MM.1S (cell line): ENCODE data around the gene KRTAP10-5.

Experiments used
- DNase-seq: peaks from one replicate; pipeline ENCODE4 v3.0.0-alpha.2; 2015
- H2AFZ ChIP-seq: fragments of 300-600 bp; sonication (generic); 2 replicates; pipeline ENCODE4 v1.6.0; 2016; ENCODE audit warnings: antibody characterized with exemption, low read length
- H3F3A ChIP-seq: fragments of 300-600 bp; sonication (generic); 2 replicates; pipeline ENCODE4 v1.6.1; 2016; ENCODE audit warnings: mild to moderate bottlenecking, antibody characterized with exemption, low read length, moderate library complexity, mixed read lengths; ENCODE audit not compliant: insufficient read depth
- H3K27ac ChIP-seq: fragments of 300-600 bp; sonication (generic); 2 replicates; pipeline ENCODE4 v1.5.1; 2016; ENCODE audit warnings: mild to moderate bottlenecking, low read length
- H3K27me3 ChIP-seq: fragments of 300-600 bp; sonication (generic); replicated peaks from 2 replicates; pipeline ENCODE4 v1.6.0; 2016; ENCODE audit warnings: low read length; ENCODE audit not compliant: insufficient read depth
- H3K36me3 ChIP-seq: fragments of 300-600 bp; sonication (generic); replicated peaks from 2 replicates; pipeline ENCODE4 v1.6.1; 2016; ENCODE audit warnings: mild to moderate bottlenecking, low read length, mixed read lengths; ENCODE audit not compliant: insufficient read depth
- H3K4me1 ChIP-seq: fragments of 300-600 bp; sonication (generic); 2 replicates; pipeline ENCODE4 v1.6.1; 2016; ENCODE audit warnings: low read length, mixed read lengths
- H3K4me2 ChIP-seq: fragments of 300-600 bp; sonication (generic); 2 replicates; pipeline ENCODE4 v1.6.0; 2016; ENCODE audit warnings: low read depth, low read length
- H3K4me3 ChIP-seq: fragments of 300-600 bp; sonication (generic); 2 replicates; pipeline ENCODE4 v1.5.1; 2016; ENCODE audit warnings: low read length, mixed read lengths
- H3K79me2 ChIP-seq: fragments of 300-600 bp; sonication (generic); 2 replicates; pipeline ENCODE4 v1.6.1; 2016; ENCODE audit warnings: mixed run types, low read length, mixed read lengths
- H3K9ac ChIP-seq: fragments of 300-600 bp; sonication (generic); 2 replicates; pipeline ENCODE4 v1.6.1; 2016; ENCODE audit warnings: low read length, mixed read lengths
- H3K9me2 ChIP-seq: fragments of 300-600 bp; sonication (generic); replicated peaks from 2 replicates; pipeline ENCODE4 v1.6.1; 2016; ENCODE audit warnings: mild to moderate bottlenecking, low read length, mixed read lengths; ENCODE audit not compliant: insufficient read depth
- H3K9me3 ChIP-seq: fragments of 300-600 bp; sonication (generic); replicated peaks from 2 replicates; pipeline ENCODE4 v1.6.1; 2016; ENCODE audit warnings: mild to moderate bottlenecking, low read length, mixed read lengths; ENCODE audit not compliant: insufficient read depth
- H4K20me1 ChIP-seq: fragments of 300-600 bp; sonication (generic); 2 replicates; pipeline ENCODE4 v1.6.1; 2016; ENCODE audit warnings: mild to moderate bottlenecking, low read length, moderate library complexity, mixed read lengths; ENCODE audit not compliant: insufficient read depth
- EZH2 ChIP-seq: fragments of 300-600 bp; sonication (generic); optimal IDR thresholded peaks from 2 replicates; pipeline ENCODE3; 2017; ENCODE audit warnings: low read depth, mild to moderate bottlenecking, antibody characterized with exemption, low read length, mixed read lengths
- EZH2phosphoT487 ChIP-seq: fragments of 300-600 bp; sonication (generic); IDR thresholded peaks from 2 replicates; pipeline ENCODE4 v1.6.1; 2018; ENCODE audit warnings: antibody characterized with exemption, low read length
- TF ChIP-seq, protein P1 (sequence below): fragments of 300-600 bp; sonication (generic); IDR thresholded peaks from 2 replicates; pipeline ENCODE4 v1.5.1; 2016; ENCODE audit warnings: antibody characterized with exemption, low read length, mixed read lengths

KRTAP10-5 gene

DNA sequence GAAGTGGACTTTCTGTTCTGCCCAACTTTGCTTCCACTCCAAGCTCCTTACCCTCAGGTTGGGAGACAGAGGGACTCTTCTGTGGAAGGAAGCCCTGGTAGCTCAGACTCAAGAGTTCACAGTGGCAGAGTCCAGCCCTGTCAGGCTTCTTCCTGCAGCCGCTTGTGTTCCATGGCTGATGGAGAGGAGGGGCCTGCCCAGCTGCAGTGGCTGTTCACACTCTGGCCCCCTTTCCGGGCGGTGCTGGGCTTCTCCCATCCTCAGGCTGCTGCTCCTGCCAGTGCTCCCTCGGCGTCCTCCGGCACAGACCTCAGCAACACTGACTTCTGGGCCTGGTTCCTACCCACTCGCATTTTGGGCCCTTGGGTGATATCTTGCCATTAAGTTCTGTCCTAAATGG lies 44.4 kb downstream of the KRTAP10-5 start:
- Histone ChIP-seq H3K9me3 (no peaks in the 10 kb centered on the region), H3K9me2 (no peaks in the 10 kb centered on the region), H2AFZ (no peak overlapping the region), H3K4me3 (no peak overlapping the region), H3K27me3 (peaks cover 88% of the 10 kb centered on the region), H3K4me2 (no peak overlapping the region), H3K27ac (no peak overlapping the region), H3K79me2 (no peaks in the 10 kb centered on the region), H3F3A (no peaks in the 10 kb centered on the region), H3K9ac (no peak overlapping the region), H3K36me3 (no peaks in the 10 kb centered on the region), H3K4me1 (no peaks in the 10 kb centered on the region), H4K20me1 (no peaks in the 10 kb centered on the region)
- no peak for DNase-seq
- TF ChIP-seq EZH2: no peak
- TF ChIP-seq EZH2phosphoT487: no peak
- TF ChIP-seq, protein P1, sequence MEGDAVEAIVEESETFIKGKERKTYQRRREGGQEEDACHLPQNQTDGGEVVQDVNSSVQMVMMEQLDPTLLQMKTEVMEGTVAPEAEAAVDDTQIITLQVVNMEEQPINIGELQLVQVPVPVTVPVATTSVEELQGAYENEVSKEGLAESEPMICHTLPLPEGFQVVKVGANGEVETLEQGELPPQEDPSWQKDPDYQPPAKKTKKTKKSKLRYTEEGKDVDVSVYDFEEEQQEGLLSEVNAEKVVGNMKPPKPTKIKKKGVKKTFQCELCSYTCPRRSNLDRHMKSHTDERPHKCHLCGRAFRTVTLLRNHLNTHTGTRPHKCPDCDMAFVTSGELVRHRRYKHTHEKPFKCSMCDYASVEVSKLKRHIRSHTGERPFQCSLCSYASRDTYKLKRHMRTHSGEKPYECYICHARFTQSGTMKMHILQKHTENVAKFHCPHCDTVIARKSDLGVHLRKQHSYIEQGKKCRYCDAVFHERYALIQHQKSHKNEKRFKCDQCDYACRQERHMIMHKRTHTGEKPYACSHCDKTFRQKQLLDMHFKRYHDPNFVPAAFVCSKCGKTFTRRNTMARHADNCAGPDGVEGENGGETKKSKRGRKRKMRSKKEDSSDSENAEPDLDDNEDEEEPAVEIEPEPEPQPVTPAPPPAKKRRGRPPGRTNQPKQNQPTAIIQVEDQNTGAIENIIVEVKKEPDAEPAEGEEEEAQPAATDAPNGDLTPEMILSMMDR: no peak

- H3K4me3 ChIP-seq: no peak overlapping the region
- H3K4me2 ChIP-seq: no peak overlapping the region
- H3K4me1 ChIP-seq: no peaks in the 10 kb centered on the region
- H3F3A ChIP-seq: no peaks in the 10 kb centered on the region
- no peaks in the 10 kb centered on the region for H3K9me3 ChIP-seq
- no peak overlapping the region for H2AFZ ChIP-seq
- H3K9me2 ChIP-seq: no peaks in the 10 kb centered on the region
- TF ChIP-seq, protein P1: no peak
- TF ChIP-seq EZH2phosphoT487: no peak
- TF ChIP-seq EZH2: no peak
- H3K79me2 ChIP-seq: no peaks in the 10 kb centered on the region
- H3K27ac ChIP-seq: no peak overlapping the region
- no peak for DNase-seq
- H3K36me3 ChIP-seq: no peaks in the 10 kb centered on the region
- H3K27me3 ChIP-seq: peaks cover 90% of the 10 kb centered on the region
- H3K9ac ChIP-seq: no peak overlapping the region
- H4K20me1 ChIP-seq: no peaks in the 10 kb centered on the region
These were observed 45.7 kb downstream of the KRTAP10-5 start for GRCh38 chr21:44534688-44535087.

- H3K79me2 ChIP-seq: no peaks in the 10 kb centered on the region
These were observed 46.3 kb downstream of the KRTAP10-5 start for GRCh38 chr21:44533891-44534627.

More at GRCh38 chr21:44533891-44534627, 46.3 kb downstream of the KRTAP10-5 start:
- Histone ChIP-seq H4K20me1 (no peaks in the 10 kb centered on the region), H3K9ac (no peak overlapping the region), H3K9me2 (no peaks in the 10 kb centered on the region), H3K4me3 (no peak overlapping the region), H3K27me3 (peaks cover 92% of the 10 kb centered on the region), H3K9me3 (no peaks in the 10 kb centered on the region), H3K27ac (no peak overlapping the region), H3F3A (no peaks in the 10 kb centered on the region), H3K4me1 (no peaks in the 10 kb centered on the region), H2AFZ (no peak overlapping the region), H3K36me3 (no peaks in the 10 kb centered on the region), H3K4me2 (no peak overlapping the region)
- DNase-seq: no peak
- TF ChIP-seq, protein P1: no peak
- no peak for TF ChIP-seq EZH2phosphoT487
- TF ChIP-seq EZH2: no peak
